ENCODE measurements around the gene HECTD3. TPM values are rescaled to one million over a fixed set of nuclear protein-coding genes. Genes with fewer than 3 reads are reported as not detected.
A peak's percentile ranks its signal among the peaks of the same experiment; 100 is the strongest.

HECTD3 gene
- 13.5 and 13.6 TPM in 2 replicates for total RNA-seq (2014; rRNA removed; shearing (Covaris generic))
- polyA plus RNA-seq (2014; cell fraction: nucleus; rRNA removed), result 13.7 and 17.2 TPM in 2 replicates

DNA sequence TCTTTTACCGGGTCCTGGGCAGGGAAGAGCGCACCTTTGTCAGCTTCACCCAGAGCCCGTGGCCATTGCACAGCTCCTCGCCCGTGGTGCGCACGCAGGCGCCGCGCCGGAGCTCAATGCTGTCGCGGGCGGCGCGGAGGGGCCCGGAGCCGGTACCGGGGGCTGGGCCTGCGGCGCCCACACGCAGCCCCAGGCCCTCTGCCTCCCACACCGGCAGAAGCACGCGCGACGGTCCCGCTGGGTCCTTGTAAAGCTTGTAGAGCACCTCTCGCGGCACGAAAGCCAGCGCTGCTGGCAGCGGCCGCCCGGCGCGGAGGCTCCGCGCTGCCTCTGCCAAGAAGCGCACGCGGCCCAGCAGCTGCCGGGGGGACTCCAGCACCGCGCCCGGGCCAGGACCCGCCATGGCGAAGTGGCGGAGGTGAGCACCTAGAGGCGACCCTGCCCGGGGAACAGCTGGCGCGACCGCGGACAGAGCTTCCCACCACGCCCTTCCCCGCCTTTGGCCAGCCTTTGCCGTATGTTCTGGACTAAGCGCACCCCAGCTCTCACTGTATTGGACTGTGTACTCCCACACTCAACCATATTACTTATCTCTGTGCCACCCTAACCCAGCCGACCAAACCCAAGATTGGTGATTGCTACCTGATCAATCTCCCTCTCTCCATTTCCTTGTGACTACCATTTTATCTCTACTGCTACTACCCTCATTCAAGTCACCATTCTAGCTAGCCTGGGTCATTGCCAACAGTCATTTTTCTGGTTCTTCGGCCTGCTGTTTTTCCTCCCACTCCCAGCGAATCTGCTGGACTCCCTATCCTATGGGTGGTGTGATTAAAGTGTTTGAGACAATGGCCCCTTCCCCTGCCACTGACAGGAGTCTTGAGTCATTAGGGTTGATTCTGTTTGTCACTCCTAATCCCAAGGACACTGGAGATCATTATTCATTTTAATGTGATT lies at the start of gene HECTD3:
Gene HECTD3 (minus strand): TSS at position 470 of the 957 bp plus-strand sequence. CDS start 67 bp downstream, at position 403.
- peak; percentile 66 for DNase-seq (ENCODE audit: extremely low read depth, low read depth)

DNA sequence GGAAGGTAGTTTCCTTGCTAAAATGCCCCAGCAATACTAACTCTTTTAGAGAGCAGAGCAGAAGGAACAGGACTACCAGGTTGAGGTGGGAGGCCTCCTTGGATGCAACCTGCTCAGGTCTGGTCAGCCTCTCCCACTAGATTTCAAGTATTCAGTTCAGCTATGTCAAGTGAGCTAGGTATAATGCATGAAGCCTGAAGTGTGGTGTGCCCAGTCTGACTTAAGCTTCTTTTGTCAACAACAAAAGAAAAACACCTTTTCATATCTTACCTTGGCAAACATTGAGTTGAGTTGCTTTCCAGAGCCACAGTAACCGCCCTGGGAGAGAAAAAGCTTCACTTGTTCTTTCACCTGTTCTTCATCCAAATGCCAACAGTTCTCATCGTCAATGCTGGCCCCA lies 48.7 kb upstream of the HECTD3 start:
- no peak for DNase-seq (ENCODE audit: extremely low read depth, low read depth)

DNA sequence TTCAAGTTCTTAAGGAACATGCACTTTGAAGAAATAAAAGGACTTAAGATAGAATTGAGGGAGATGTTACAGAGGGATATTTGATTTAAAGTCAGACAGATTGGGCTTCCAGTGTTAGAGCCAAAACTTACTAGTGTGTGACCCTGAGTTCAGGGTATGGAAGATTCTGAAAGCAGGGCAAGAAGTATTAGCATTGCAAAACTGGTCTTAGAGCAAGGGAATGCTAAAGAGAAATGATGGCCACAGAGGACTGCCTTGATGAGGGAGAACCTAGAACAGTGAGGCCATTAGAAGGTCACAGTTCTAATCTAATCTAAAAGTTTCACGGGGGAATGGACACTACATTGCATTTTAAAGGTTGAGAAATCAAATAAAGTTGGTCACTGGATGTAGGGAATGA lies 46.4 kb upstream of the HECTD3 start:
- no peak for DNase-seq (ENCODE audit: extremely low read depth, low read depth)

DNA sequence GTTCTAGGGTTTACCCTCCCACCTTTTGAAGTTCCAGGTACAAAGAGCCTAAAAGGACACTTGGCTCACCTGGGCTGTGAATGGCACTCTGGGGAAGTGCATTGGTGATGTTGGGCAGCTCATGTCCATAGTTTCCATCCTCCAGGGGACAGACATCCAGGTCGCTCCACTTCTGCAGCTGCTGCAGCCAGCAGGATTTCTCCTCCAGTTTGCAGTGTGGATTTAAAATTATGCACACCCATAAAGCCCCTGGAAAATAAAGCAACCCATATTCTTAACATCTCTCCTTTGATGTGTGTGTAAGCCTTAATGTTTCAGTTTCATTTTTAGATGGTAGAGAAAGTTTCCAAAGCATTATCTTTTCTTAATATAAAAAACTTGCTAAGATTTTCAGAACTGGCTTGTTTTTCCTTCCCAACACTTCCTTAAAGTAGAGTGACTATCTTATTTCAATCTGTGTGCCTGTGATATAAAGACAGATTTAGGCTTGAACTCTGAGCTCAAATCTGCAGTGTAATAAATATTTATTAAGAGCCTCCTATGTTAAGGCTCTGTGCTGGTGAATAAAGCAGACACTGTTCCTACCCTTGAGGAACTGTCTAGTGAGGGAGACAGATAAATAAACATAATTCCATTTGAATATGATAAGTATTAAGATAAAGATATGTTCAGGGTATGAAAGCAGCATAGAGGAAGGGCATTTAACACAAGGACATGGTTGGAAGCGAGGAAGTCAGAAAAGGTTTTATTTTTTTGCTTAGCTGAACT lies 40.1 kb upstream of the HECTD3 start:
- DNase-seq (ENCODE audit: extremely low read depth, low read depth), result no peak

DNA sequence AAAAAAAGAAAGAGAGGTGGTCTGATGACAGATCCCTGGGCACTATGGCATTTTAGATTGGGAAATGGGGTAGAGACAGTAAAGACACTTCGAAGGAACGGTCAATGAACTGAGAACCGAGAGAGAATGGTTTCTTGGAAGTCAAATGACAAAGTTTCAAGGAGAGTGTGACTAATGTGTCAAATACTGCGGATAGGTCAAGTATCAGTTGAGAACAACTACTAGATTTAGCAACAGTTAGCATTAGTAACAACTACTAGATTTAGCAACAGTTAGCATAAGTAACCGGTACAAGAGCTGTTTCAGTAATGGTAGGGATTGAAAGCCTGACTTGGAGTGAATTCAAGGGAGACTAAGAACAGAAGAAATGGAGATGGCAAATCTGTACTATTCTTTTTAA lies 35.9 kb upstream of the HECTD3 start:
- no peak for DNase-seq (ENCODE audit: extremely low read depth, low read depth)

DNA sequence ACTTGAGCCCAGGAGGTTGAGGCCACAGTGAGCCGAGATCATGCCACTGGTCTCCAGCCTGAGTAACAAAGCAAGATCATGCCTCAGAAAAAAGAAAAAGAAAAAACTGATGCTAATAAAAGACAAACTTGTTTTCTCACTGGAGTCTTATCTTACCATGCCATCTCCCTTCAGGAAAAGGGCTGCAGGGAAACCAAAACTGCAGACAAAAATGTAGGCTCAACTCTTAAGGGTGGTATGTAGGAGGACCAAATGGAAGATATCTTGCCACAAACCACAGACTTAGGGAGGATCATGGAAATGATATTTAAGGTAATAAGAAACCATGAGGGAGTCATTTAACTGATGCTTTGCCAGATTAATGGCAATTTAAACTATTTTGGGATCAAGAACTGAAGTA lies 33.8 kb upstream of the HECTD3 start:
- no peak for DNase-seq (ENCODE audit: extremely low read depth, low read depth)

DNA sequence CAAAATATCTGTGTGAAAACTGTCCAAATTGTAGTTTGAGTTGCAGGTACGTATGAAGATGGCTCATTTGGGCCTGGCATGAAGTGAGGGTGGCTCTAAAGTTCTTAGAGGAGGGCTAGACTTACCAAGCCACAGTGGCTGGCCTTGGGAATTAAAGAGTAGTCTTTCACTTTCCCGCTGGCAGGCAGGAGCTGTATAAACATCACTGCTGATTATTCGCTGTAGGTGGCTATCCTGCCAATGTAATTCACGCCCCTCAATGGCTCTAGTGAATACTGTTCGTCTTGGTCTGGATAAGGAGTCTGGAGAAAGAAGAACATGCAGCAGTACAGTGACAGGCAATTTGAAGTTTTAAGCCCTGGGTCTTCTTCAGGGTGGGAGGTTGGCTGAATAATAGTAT lies 32.0 kb upstream of the HECTD3 start:
- no peak for DNase-seq (ENCODE audit: extremely low read depth, low read depth)

DNA sequence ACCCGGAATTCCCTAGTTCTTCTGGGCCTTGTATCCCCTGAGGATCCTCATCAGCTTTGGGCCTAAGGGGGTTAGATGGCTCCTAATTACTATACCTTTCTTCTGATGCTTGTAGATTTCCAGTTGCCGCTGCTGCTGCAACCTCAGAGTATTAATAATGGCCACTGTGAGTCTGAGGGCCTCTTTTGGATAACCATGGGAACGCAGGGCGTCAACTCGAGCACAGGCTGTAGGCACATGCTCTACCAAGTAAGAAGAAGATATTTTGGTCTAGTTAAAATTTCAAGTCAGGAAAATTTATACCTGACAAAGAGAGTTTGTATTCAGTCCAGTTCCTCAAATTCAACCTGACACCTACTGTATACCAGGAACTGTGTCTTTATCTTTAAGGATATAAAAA lies 29.2 kb upstream of the HECTD3 start:
- no peak for DNase-seq (ENCODE audit: extremely low read depth, low read depth)

DNA sequence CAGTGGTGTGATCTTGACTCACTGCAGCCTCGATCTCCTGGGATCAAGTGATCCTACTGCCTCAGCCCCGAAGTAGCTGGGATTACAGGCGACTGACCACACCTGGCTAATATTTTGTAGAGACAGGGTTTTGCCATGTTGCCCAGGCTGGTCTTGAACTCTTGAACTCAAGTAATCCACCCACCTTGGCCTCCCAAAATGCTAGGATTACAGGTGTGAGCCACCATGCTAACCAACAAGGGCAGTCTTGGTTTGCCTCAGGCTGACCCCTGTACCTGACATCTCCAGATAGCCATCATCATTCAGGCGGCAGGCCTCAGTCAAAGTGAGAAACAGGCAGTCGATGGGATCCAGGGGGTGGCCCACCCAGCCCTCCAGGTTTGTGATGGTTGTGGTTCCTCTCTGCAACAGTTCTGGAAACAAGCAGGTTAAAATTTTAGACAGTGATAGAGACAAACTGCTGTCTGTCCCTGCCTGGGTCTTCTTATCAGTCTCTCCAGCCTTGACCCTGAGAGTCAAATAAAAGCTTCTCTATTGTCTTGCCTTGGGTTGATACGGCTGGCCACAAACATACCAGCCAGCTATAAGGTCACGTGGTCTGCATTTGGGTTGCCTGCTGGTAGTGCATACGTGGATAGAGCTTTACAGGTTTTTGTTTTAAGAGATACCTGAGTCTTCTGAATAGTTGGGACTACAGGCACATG lies 27.7 kb upstream of the HECTD3 start:
- DNase-seq (ENCODE audit: extremely low read depth, low read depth), result no peak

DNA sequence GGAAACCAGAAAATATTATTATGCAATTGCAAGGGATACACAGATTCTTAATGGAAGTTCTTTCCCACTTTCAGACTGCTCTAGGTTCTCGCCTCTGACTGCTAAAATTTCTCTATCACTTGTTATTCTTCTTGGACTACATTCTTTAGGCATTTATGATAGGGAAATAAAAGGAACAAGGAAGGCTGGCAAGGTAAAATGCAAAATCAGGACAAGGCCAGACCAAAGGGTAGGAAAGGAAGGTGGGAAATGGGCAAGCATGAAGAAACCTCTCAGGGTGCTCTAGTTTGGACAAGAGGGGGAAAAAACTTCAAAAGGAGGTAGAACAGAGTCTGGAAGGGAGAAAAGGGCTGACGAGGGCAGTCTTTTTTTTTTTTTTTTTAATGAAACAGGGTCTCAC lies 27.1 kb upstream of the HECTD3 start:
- DNase-seq (ENCODE audit: extremely low read depth, low read depth), result no peak

DNA sequence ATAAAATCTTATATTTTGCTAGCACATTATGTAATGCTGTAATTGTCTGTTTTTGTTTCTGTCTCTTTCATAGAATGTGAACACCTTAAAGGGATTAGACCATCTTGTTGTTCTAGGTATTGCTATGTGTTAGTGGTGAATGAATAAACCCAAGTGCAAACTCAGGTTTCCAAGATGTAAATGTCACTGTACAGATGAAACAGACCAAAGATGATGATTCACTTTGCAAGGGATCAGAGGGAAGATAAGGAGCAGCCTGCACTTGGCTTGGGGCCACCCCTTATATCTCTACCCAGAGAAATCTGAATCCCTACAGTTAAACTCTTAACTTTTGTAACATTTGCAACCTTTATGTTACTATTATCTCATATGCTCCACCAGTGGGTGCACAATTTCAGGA lies 26.3 kb upstream of the HECTD3 start:
- DNase-seq (ENCODE audit: extremely low read depth, low read depth), result no peak

DNA sequence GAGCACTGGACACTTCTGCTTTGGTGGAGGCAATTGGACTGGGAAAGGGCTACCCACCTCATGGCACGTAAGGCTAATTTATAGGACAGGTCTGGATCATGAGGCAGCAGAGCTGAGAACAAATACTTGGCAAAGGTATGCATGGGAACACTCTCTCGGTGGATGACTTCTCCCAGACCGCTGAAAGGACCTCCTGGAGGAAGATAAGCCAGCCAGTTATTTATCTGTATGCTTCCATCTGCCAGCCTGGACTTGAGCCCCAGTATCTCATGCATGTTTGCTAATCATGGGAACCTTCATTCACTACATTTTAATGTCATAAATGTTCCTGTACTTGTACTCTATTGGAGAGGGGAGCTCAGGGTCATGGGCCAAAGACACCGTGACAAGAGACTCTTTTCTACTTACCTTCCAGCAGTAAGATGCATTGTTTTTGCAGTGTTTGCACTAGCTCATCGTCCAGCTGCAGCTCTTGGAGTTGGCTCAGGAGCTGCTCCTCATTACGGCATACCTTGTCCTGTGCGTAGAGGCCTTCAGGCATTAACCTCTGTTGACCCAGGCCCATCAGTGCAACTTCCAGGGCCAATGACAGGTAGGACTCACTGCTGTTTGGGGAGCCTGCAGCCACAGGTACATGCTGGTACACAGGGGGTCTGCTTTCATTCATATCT lies 24.6 kb upstream of the HECTD3 start:
- no peak for DNase-seq (ENCODE audit: extremely low read depth, low read depth)

DNA sequence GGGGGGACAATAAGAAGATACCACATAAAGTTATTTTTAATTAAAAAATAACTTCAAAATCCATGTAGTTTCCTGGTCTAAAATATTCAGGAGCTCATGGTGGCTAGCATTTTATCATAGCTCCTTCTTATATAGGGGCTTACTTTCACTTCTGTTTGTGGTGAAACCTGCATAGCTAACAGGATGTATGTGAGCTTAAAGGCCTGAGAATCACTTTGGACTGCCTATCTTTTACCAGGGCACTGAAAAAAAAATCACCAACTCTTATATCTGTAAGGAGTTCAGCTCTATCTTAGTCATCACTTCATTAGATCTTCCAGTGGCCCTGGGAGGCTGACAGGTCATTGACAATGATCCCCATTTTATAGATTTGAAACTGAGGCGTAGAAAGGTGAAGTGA lies 22.2 kb upstream of the HECTD3 start:
- no peak for DNase-seq (ENCODE audit: extremely low read depth, low read depth)

DNA sequence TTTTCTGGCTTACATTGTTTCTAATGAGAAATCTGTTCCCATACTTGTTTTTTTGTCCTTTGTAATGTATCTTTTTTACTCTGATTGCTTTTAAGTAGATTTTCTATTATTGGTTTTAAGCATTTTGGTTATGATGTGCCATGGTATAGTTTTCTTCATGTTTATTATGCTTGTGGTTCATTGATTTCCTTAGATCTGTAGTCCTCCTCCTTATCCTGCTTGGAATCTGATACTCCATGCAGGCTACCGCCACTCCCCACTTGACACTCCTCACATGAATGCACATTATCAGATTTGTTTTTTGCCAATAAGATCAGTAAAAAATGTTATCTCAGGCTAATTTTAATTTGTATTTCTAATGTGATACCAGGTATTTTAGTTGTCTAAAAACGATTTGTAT lies 21.7 kb upstream of the HECTD3 start:
- no peak for DNase-seq (ENCODE audit: extremely low read depth, low read depth)

DNA sequence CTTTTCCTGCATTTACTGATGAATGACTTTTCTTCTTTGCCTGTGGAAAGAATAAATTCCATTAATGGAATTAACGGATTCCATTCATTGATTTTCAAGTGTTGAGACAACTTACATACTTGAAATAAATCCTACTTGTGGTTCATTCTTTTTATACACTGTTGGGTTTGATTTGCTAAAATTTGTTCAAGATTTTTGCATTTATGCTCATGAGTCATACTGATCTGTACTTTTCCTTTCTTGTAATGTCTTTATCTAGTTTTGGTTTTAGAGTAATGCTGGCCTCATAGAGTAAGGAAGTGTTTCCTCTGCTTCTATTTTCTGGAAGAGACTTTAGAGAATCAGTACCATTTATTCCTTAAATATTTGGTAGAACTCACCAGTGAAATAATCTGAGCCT lies 15.3 kb upstream of the HECTD3 start:
- DNase-seq (ENCODE audit: extremely low read depth, low read depth), result no peak

DNA sequence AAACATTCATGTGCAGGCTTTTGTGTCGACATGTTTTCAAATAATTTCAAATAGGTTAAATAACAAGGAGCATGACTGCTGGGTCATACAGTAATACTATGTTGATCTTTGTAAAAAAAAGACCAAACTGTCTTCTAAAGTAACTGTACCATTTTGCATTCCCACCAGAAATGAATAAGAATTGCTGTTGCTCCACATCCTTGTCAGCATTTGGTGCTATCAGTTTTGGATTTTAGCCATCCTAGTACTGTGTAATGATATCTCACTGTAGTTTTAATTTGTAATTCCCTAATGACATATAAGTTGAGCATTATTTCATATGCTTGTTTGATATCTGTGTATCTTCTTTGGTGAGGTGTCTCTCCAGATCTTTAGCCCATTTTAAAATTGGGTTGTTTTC lies 12.5 kb upstream of the HECTD3 start:
- no peak for DNase-seq (ENCODE audit: extremely low read depth, low read depth)

DNA sequence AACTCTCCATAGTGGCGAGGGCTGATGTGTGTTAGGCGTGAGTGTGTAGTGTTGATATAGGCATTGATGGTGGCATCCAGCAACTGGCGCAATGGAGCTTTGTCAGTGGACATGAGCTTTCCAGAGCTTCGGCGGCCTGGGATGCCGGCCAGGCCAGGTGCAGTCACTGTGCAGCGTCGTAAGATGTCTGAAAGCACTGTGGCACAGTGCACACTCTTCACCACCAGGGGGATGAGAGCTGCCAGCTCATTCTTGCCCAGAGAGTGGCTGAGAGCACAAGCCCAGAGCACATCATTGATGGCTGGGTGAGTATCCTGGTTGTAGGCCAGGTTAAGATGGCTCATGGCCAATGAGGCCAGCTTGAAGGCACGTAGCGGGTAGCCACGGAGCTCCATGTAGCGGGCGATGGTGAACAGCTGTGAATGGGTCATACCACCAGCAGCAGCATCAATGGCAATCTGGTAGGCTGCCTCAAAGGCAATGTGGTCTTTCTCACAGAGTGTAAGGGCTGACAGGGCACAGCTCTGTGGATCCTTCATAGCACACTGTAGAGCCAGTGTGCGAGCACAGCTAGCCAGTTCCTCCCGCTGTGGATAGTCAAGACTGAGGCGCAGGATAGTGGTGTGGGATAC lies 7.6 kb upstream of the HECTD3 start:
- peak; percentile 43 for DNase-seq (ENCODE audit: extremely low read depth, low read depth)

DNA sequence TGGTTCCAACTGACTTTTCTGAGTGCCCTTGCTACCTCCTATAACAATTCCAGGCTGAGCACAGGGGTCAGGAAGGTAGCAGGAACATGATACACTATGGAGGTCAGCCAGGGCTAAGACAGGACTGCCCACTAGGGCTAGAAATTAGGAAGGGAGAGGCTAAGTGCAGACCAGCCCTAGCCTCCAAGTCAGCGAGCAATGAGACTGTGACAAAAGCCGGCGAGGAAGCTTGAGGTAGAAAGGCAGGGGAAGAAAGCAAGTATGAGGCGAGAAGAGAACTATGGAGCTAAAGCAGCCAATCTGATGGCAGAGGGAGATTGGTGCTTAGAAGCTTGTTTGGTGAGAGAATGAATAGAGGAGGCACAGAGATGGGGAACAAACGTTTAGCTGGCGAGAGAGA lies 5.6 kb upstream of the HECTD3 start:
- no peak for DNase-seq (ENCODE audit: extremely low read depth, low read depth)

DNA sequence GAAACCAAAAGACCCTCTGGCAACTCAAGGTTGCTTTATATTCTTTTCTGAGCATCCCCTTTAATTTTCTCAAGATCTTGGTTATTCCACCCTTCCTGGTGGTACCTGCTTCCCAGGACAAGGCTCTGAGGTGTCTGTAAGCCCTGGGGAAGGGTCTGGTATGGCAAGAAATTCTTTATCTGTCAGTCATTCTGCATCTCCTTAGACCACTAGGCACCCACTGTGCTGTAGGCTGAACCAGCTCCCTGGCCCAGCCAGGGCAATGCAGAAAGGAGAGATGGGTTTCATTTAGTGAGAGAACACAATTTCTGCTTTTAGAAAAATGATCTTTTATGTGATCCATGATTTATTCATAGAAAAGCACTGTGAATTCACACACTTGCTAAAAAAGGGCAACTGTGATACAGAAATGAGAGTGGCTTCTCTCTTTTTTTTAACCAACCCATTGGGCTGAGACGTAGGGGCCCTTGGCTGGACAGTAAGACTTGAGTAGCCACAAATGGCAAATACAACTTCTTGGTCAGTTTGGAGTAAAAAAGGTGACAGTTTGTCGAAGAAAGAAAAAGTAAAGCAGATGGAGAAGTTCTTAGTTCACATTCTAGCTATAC lies 5.1 kb upstream of the HECTD3 start:
- DNase-seq (ENCODE audit: extremely low read depth, low read depth), result no peak

DNA sequence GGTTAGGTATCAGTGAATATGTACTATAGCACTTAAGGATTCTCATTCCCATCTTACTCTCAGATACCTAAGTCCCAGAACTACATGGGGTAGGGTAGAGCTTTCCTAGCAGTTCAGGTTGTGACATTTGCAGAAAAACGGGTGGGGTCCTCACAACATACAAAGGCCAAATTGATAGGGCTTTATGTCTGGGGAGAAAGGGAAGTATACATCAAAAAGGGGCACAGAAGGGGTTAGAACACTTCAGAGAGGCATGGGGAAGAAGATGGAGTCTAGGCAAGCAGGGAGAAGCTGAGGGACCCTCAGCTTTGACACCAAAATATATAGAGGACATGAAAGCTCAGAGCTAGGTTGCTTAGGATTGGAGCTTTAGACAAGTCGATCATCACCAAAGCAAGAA lies 4.6 kb upstream of the HECTD3 start:
- no peak for DNase-seq (ENCODE audit: extremely low read depth, low read depth)
